T-cell (primary cell): ENCODE results near the gene RAB11FIP4. TPM values are rescaled to one million over a fixed set of nuclear protein-coding genes. Genes with fewer than 3 reads are reported as not detected.
A peak's percentile ranks its signal among the peaks of the same experiment; 100 is the strongest.

Source experiments
- ATAC-seq, 4 experiments: fragments of 200-7000 bp in 3 of 4; fragments of 150-1000 bp in 1 of 4; cut with Tn5 transposase; replicated peaks in 1 of 4; 1 replicate in 3 of 4; 2 replicates in 1 of 4; pipeline ENCODE4 v1.10.0; 2021; ENCODE audit warnings: moderate library complexity in 3 of 4, mild to moderate bottlenecking in 2 of 4, moderate number of reproducible peaks in 1 of 4
- CTCF ChIA-PET, 2 donors: fragments of 300-600 bp; sonication (Branson Sonifier 250); formaldehyde crosslinking; loops; one replicate each; lab custom pipeline; 2022; ENCODE audit warnings: antibody characterized with exemption in 2 of 2; lab: Charles Lee
- POLR2A ChIA-PET, 2 donors: fragments of 300-600 bp; sonication (Branson Sonifier 250); formaldehyde crosslinking; loops; one replicate each; lab custom pipeline; 2022; ENCODE audit warnings: antibody characterized with exemption in 2 of 2; lab: Charles Lee
- DNase-seq, 35 experiments: peaks; one replicate each; pipeline versions ENCODE4 v3.0.0 to v3.0.0-alpha.2; 2013 to 2023
- H3K27ac ChIP-seq: one replicate; pipeline ENCODE4 v1.5.1; 2013; ENCODE audit warnings: low read length
- H3K27me3 ChIP-seq, 2 experiments: replicated peaks in 1 of 2; 1 replicate in 1 of 2; 2 replicates in 1 of 2; pipeline versions ENCODE4 v1.6.1 to v1.7.0; 2013; ENCODE audit warnings: low read length in 1 of 2, mixed read lengths in 1 of 2; ENCODE audit not compliant: control insufficient read depth in 2 of 2, insufficient read depth in 2 of 2; ENCODE audit errors: extremely low read depth in 1 of 2
- H3K36me3 ChIP-seq, 2 donors: 1 replicate in 1 of 2; 2 replicates in 1 of 2; pipeline versions ENCODE4 v1.6.1 to v1.7.0; 2013; ENCODE audit warnings: low read length in 1 of 2; ENCODE audit not compliant: control insufficient read depth in 2 of 2, insufficient read depth in 1 of 2; ENCODE audit errors: extremely low read depth in 1 of 2
- H3K4me1 ChIP-seq, 2 experiments: 1 replicate in 1 of 2; 2 replicates in 1 of 2; pipeline versions ENCODE4 v1.6.1 to v1.7.0; 2013; ENCODE audit warnings: low read length in 2 of 2, mixed read lengths in 1 of 2; ENCODE audit not compliant: insufficient read depth in 2 of 2, control insufficient read depth in 1 of 2; ENCODE audit errors: extremely low read depth in 1 of 2
- H3K4me3 ChIP-seq, 2 donors: 1 replicate in 1 of 2; 2 replicates in 1 of 2; pipeline versions ENCODE4 v1.5.1 to v1.7.0; 2013; ENCODE audit warnings: mild to moderate bottlenecking in 2 of 2, low read length in 1 of 2, moderate library complexity in 1 of 2; ENCODE audit not compliant: control insufficient read depth in 1 of 2; ENCODE audit errors: extremely low read depth in 1 of 2
- H3K9me3 ChIP-seq: 2 replicates; pipeline ENCODE4 v1.7.0; 2013
- H3K27ac Mint-ChIP-seq, 2 donors: one replicate each; pipeline ENCODE4 v1.8.0; 2020 to 2021; ENCODE audit warnings: mild to moderate bottlenecking in 2 of 2, mixed read lengths in 2 of 2
- H3K27me3 Mint-ChIP-seq, 2 donors: one replicate each; pipeline ENCODE4 v1.8.0; 2021 to 2022; ENCODE audit warnings: mixed read lengths in 2 of 2
- H3K36me3 Mint-ChIP-seq: one replicate; pipeline ENCODE4 v1.8.0; 2021; ENCODE audit warnings: mixed read lengths
- H3K4me1 Mint-ChIP-seq, 3 donors: one replicate each; pipeline ENCODE4 v1.8.0; 2020 to 2022; ENCODE audit warnings: mixed read lengths in 3 of 3, mild to moderate bottlenecking in 1 of 3
- H3K4me3 Mint-ChIP-seq, 3 donors: one replicate each; pipeline ENCODE4 v1.8.0; 2020 to 2022; ENCODE audit warnings: mild to moderate bottlenecking in 3 of 3, mixed read lengths in 3 of 3, moderate library complexity in 3 of 3
- H3K9me3 Mint-ChIP-seq, 3 donors: one replicate each; pipeline ENCODE4 v1.8.0; 2020 to 2022; ENCODE audit warnings: mixed read lengths in 3 of 3
- WGBS: methylation state at CpG from one replicate; pipeline ENCODE4 v1.1.5; 2013; ENCODE audit warnings: missing lambda C conversion rate; ENCODE audit not compliant: insufficient coverage; 5-methylcytosine and 5-hydroxymethylcytosine counted together
- total RNA-seq, 35 experiments: library from RNA in 6 of 35; stranded (reverse) in 6 of 35; fragments of 120-200 nt in 1 of 35; gene quantifications; one replicate each; pipeline versions ENCODE4 v1.2.1 to v1.2.4 and lab custom pipeline; 2013 to 2026

The RAB11FIP4 gene
- total RNA-seq, 5 donors from 2014 or later (not counting 1 experiment from before 2014, with no cell fraction given): 45.6 to 72.6 (median 50.1) TPM

GRCh38 chr17:31389657-31390381 lies 1.7 kb upstream of the RAB11FIP4 start:
- peaks cover 0 to 54% of the 10 kb centered on the region in 2 experiments for H3K27me3 ChIP-seq
- no peaks in the 10 kb centered on the region for H3K36me3 ChIP-seq
- H3K27ac ChIP-seq: no peak overlapping the region
- H3K4me1 ChIP-seq: peaks cover 0 to 17% of the 10 kb centered on the region in 2 experiments
- DNase-seq: no peak
- ChIA-PET POLR2A (no interaction called here), CTCF (interaction anchor here (0.6 to 1.9 kb wide), 6 partner anchors 45 to 549 kb away, joined by 4 to 7 read pairs (median 4); no protein-coding TSS in a partner anchor)
- peak in 1 of 4 experiments; percentile 14 for ATAC-seq
- Mint-ChIP-seq H3K9me3 (no peaks in the 10 kb centered on the region), H3K27ac (no peak overlapping the region), H3K4me3 (peak overlapping the region; percentile 57 to 79 (median 76)), H3K36me3 (no peaks in the 10 kb centered on the region), H3K27me3 (peaks cover 30 to 44% of the 10 kb centered on the region in 2 donors), H3K4me1 (peaks cover 11 to 18% (median 14%) of the 10 kb centered on the region in 3 donors)
- WGBS: 73% methylated on average over 13 of the region's 22 CpGs
- H3K9me3 ChIP-seq: no peaks in the 10 kb centered on the region
- no peak overlapping the region for H3K4me3 ChIP-seq

DNA sequence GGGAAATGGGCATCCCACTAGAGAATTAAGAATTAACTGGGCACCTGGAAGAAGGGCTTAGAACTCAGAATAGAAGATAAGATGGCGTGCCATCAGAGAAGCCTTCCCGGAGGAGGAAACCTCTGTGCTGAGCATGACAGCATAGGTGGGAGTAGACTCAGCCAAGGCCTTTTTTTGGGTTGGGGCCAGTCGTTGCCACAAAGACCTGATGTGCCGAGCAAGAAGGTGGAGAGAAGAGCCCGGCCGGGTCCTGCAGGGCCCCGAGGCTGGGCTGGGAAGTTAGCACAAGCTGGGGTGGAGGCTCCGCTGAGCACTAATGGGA lies 1.1 kb upstream of the RAB11FIP4 start:
- Mint-ChIP-seq H3K4me3 (peak overlapping the region; percentile 57 to 79 (median 76)), H3K9me3 (no peaks in the 10 kb centered on the region), H3K36me3 (no peaks in the 10 kb centered on the region), H3K27ac (no peak overlapping the region), H3K4me1 (peaks cover 11 to 18% (median 14%) of the 10 kb centered on the region in 3 donors), H3K27me3 (peaks cover 34 to 47% of the 10 kb centered on the region in 2 donors)
- no peak overlapping the region for H3K4me3 ChIP-seq
- H3K27me3 ChIP-seq: peaks cover 2 to 54% of the 10 kb centered on the region in 2 experiments
- POLR2A ChIA-PET: no interaction called here
- no peaks in the 10 kb centered on the region for H3K36me3 ChIP-seq
- H3K9me3 ChIP-seq: no peaks in the 10 kb centered on the region
- H3K27ac ChIP-seq: no peak overlapping the region
- CTCF ChIA-PET: interaction anchor here (0.6 to 1.9 kb wide), 4 partner anchors 132 to 549 kb away, joined by 4 to 7 read pairs (median 6); no protein-coding TSS in a partner anchor
- H3K4me1 ChIP-seq: peaks cover 0 to 17% of the 10 kb centered on the region in 2 experiments
- no peak for DNase-seq
- WGBS: 97% methylated on average over 8 of the region's 8 CpGs
- no peak for ATAC-seq

- H3K27ac ChIP-seq: no peak overlapping the region
- no peaks in the 10 kb centered on the region for H3K9me3 ChIP-seq
- POLR2A ChIA-PET: no interaction called here
- Mint-ChIP-seq H3K27ac (no peak overlapping the region), H3K4me1 (peaks cover 11 to 18% (median 14%) of the 10 kb centered on the region in 3 donors), H3K4me3 (peak overlapping the region; percentile 59 to 79 (median 76)), H3K36me3 (no peaks in the 10 kb centered on the region), H3K27me3 (peaks cover 37 to 52% of the 10 kb centered on the region in 2 donors), H3K9me3 (no peaks in the 10 kb centered on the region)
- peak overlapping the region in 1 of 2 donors; percentile 58 for H3K4me3 ChIP-seq
- CTCF ChIA-PET: interaction anchor here in 1 of 2 donors (1.0 to 1.9 kb wide), 2 partner anchors 132 to 139 kb away, joined by 4 to 7 read pairs; no protein-coding TSS in a partner anchor
- WGBS: 32% methylated on average over 38 of the region's 56 CpGs
- H3K4me1 ChIP-seq: peaks cover 0 to 17% of the 10 kb centered on the region in 2 experiments
- peak in 3 of 4 experiments; percentile 19 to 36 (median 22) for ATAC-seq
- H3K27me3 ChIP-seq: peaks cover 2 to 55% of the 10 kb centered on the region in 2 experiments
- peak in 1 of 35 experiments; percentile 6 for DNase-seq
- no peaks in the 10 kb centered on the region for H3K36me3 ChIP-seq
Measured at GRCh38 chr17:31390748-31391495, 553 bp upstream of the RAB11FIP4 start.

DNA sequence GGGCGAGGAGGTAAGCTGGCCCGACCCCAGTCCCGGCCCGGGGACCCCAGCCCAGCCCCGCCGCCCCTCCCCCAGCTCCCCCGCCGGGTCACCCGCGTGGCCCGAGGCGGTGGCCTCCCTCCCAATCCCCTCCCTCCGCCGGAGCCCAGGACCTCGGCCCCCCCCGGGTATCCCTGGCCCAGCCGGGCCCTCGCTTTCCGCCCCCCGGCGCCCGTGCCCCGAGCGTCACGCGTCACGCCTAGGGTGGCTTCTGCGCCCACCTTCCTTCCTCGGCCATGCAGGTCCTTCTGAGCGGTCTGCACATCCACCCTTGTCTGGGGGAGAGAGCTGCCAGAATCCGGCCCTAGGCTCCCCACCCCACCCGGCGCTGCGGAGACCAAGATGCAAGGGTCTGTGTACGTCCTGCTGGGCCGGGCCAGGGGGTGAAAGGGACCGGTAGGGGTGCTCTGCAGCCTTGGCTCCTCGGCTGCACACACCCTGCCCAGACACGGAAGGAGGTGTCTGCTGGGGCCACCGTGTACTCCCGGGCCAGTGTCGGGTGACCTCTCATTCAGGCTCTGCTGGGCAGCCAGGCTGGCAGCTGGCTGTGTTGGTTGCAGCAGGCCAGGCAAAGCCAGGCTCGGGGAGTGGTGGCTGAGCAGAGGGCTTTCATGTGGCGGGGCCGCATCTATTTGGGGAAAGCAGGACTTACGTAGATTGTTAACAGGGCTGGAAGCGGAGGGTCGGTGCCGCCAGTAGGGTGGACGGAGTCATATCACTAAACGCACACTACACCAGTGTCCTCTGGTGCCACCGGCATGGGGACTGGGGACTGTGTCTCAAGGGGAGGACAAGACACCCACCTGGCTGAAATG lies 754 bp downstream of the RAB11FIP4 start:
- ATAC-seq: peak in 1 of 4 experiments; percentile 10

GRCh38 chr17:31392856-31393748 lies 1.6 kb downstream of the RAB11FIP4 start:
- H3K36me3 Mint-ChIP-seq: no peaks in the 10 kb centered on the region
- Histone ChIP-seq H3K9me3 (no peaks in the 10 kb centered on the region), H3K27me3 (peaks cover 2 to 69% of the 10 kb centered on the region in 2 experiments), H3K4me3 (no peak overlapping the region), H3K36me3 (no peaks in the 10 kb centered on the region), H3K27ac (no peak overlapping the region), H3K4me1 (peaks cover 0 to 17% of the 10 kb centered on the region in 2 experiments)
- ChIA-PET POLR2A (no interaction called here), CTCF (no interaction called here)
- H3K4me1 Mint-ChIP-seq: peaks cover 11 to 18% (median 14%) of the 10 kb centered on the region in 3 donors
- no peak overlapping the region for H3K27ac Mint-ChIP-seq
- WGBS: 80% methylated on average over 14 of the region's 17 CpGs
- H3K4me3 Mint-ChIP-seq: peak overlapping the region; percentile 61 to 70 (median 64)
- H3K9me3 Mint-ChIP-seq: no peaks in the 10 kb centered on the region
- ATAC-seq (no peak), DNase-seq (peak in 1 of 35 experiments; percentile 9)
- H3K27me3 Mint-ChIP-seq: peaks cover 37 to 57% of the 10 kb centered on the region in 2 donors

More for the DNA sequence above, 754 bp downstream of the RAB11FIP4 start:
- H3K36me3 Mint-ChIP-seq: no peaks in the 10 kb centered on the region
- Histone ChIP-seq H3K36me3 (no peaks in the 10 kb centered on the region), H3K9me3 (no peaks in the 10 kb centered on the region), H3K27me3 (peaks cover 2 to 63% of the 10 kb centered on the region in 2 experiments), H3K27ac (no peak overlapping the region), H3K4me3 (peak overlapping the region in 1 of 2 donors; percentile 32), H3K4me1 (peaks cover 0 to 17% of the 10 kb centered on the region in 2 experiments)
- peak in 1 of 35 experiments; percentile 12 for DNase-seq
- ChIA-PET POLR2A (interaction anchor here in 1 of 2 donors (0.6 kb wide), 1 partner anchor 169 kb away, joined by 3 read pairs; no protein-coding TSS in a partner anchor), CTCF (no interaction called here)
- peak overlapping the region; percentile 61 to 70 (median 64) for H3K4me3 Mint-ChIP-seq
- H3K4me1 Mint-ChIP-seq: peaks cover 11 to 18% (median 14%) of the 10 kb centered on the region in 3 donors
- no peaks in the 10 kb centered on the region for H3K9me3 Mint-ChIP-seq
- WGBS: 18% methylated on average over 27 of the region's 52 CpGs
- H3K27me3 Mint-ChIP-seq: peaks cover 37 to 55% of the 10 kb centered on the region in 2 donors
- no peak overlapping the region for H3K27ac Mint-ChIP-seq
